MM.1S (cell line): ENCODE data around the gene RASGRF2.

Source experiments
- DNase-seq: peaks from one replicate; pipeline ENCODE4 v3.0.0-alpha.2; 2015
- H2AFZ ChIP-seq: fragments of 300-600 bp; sonication (generic); 2 replicates; pipeline ENCODE4 v1.6.0; 2016; ENCODE audit warnings: antibody characterized with exemption, low read length
- H3F3A ChIP-seq: fragments of 300-600 bp; sonication (generic); 2 replicates; pipeline ENCODE4 v1.6.1; 2016; ENCODE audit warnings: mild to moderate bottlenecking, antibody characterized with exemption, low read length, moderate library complexity, mixed read lengths; ENCODE audit not compliant: insufficient read depth
- H3K27ac ChIP-seq: fragments of 300-600 bp; sonication (generic); 2 replicates; pipeline ENCODE4 v1.5.1; 2016; ENCODE audit warnings: mild to moderate bottlenecking, low read length
- H3K27me3 ChIP-seq: fragments of 300-600 bp; sonication (generic); replicated peaks from 2 replicates; pipeline ENCODE4 v1.6.0; 2016; ENCODE audit warnings: low read length; ENCODE audit not compliant: insufficient read depth
- H3K36me3 ChIP-seq: fragments of 300-600 bp; sonication (generic); replicated peaks from 2 replicates; pipeline ENCODE4 v1.6.1; 2016; ENCODE audit warnings: mild to moderate bottlenecking, low read length, mixed read lengths; ENCODE audit not compliant: insufficient read depth
- H3K4me1 ChIP-seq: fragments of 300-600 bp; sonication (generic); 2 replicates; pipeline ENCODE4 v1.6.1; 2016; ENCODE audit warnings: low read length, mixed read lengths
- H3K4me2 ChIP-seq: fragments of 300-600 bp; sonication (generic); 2 replicates; pipeline ENCODE4 v1.6.0; 2016; ENCODE audit warnings: low read depth, low read length
- H3K4me3 ChIP-seq: fragments of 300-600 bp; sonication (generic); 2 replicates; pipeline ENCODE4 v1.5.1; 2016; ENCODE audit warnings: low read length, mixed read lengths
- H3K79me2 ChIP-seq: fragments of 300-600 bp; sonication (generic); 2 replicates; pipeline ENCODE4 v1.6.1; 2016; ENCODE audit warnings: mixed run types, low read length, mixed read lengths
- H3K9ac ChIP-seq: fragments of 300-600 bp; sonication (generic); 2 replicates; pipeline ENCODE4 v1.6.1; 2016; ENCODE audit warnings: low read length, mixed read lengths
- H3K9me2 ChIP-seq: fragments of 300-600 bp; sonication (generic); replicated peaks from 2 replicates; pipeline ENCODE4 v1.6.1; 2016; ENCODE audit warnings: mild to moderate bottlenecking, low read length, mixed read lengths; ENCODE audit not compliant: insufficient read depth
- H3K9me3 ChIP-seq: fragments of 300-600 bp; sonication (generic); replicated peaks from 2 replicates; pipeline ENCODE4 v1.6.1; 2016; ENCODE audit warnings: mild to moderate bottlenecking, low read length, mixed read lengths; ENCODE audit not compliant: insufficient read depth
- H4K20me1 ChIP-seq: fragments of 300-600 bp; sonication (generic); 2 replicates; pipeline ENCODE4 v1.6.1; 2016; ENCODE audit warnings: mild to moderate bottlenecking, low read length, moderate library complexity, mixed read lengths; ENCODE audit not compliant: insufficient read depth
- EZH2 ChIP-seq: fragments of 300-600 bp; sonication (generic); optimal IDR thresholded peaks from 2 replicates; pipeline ENCODE3; 2017; ENCODE audit warnings: low read depth, mild to moderate bottlenecking, antibody characterized with exemption, low read length, mixed read lengths
- EZH2phosphoT487 ChIP-seq: fragments of 300-600 bp; sonication (generic); IDR thresholded peaks from 2 replicates; pipeline ENCODE4 v1.6.1; 2018; ENCODE audit warnings: antibody characterized with exemption, low read length
- TF ChIP-seq, protein P1 (sequence below): fragments of 300-600 bp; sonication (generic); IDR thresholded peaks from 2 replicates; pipeline ENCODE4 v1.5.1; 2016; ENCODE audit warnings: antibody characterized with exemption, low read length, mixed read lengths

RASGRF2 gene

DNA sequence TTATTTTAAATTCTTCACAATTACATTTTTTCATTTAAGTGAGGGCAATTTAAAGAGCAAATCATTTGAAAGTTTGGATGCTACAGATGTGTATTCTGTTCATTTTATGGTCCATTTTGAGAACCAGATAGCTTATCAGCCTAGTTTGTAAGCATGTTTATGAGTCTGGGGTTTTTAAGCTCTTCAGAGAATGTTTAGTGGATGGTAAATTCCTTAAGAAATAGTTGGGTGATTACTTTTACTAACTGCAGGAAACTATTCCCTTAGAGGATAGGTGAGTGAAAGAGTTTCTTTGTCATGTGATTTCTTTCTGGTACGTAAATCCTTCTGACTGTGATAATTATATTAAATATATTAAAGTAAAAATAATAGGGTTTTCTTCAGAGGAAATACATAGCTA is 17.6 kb downstream of the RASGRF2 start:
- Histone ChIP-seq H3K4me3 (no peak overlapping the region), H3K9me3 (no peaks in the 10 kb centered on the region), H3K27me3 (no peaks in the 10 kb centered on the region), H3K36me3 (no peaks in the 10 kb centered on the region), H3F3A (no peaks in the 10 kb centered on the region), H3K4me1 (no peaks in the 10 kb centered on the region), H3K4me2 (no peak overlapping the region), H3K79me2 (no peaks in the 10 kb centered on the region), H2AFZ (no peak overlapping the region), H3K9ac (no peak overlapping the region), H3K27ac (no peak overlapping the region), H4K20me1 (no peaks in the 10 kb centered on the region), H3K9me2 (no peaks in the 10 kb centered on the region)
- TF ChIP-seq EZH2phosphoT487 (no peak), EZH2 (no peak)
- TF ChIP-seq, protein P1, sequence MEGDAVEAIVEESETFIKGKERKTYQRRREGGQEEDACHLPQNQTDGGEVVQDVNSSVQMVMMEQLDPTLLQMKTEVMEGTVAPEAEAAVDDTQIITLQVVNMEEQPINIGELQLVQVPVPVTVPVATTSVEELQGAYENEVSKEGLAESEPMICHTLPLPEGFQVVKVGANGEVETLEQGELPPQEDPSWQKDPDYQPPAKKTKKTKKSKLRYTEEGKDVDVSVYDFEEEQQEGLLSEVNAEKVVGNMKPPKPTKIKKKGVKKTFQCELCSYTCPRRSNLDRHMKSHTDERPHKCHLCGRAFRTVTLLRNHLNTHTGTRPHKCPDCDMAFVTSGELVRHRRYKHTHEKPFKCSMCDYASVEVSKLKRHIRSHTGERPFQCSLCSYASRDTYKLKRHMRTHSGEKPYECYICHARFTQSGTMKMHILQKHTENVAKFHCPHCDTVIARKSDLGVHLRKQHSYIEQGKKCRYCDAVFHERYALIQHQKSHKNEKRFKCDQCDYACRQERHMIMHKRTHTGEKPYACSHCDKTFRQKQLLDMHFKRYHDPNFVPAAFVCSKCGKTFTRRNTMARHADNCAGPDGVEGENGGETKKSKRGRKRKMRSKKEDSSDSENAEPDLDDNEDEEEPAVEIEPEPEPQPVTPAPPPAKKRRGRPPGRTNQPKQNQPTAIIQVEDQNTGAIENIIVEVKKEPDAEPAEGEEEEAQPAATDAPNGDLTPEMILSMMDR = no peak
- no peak for DNase-seq

DNA sequence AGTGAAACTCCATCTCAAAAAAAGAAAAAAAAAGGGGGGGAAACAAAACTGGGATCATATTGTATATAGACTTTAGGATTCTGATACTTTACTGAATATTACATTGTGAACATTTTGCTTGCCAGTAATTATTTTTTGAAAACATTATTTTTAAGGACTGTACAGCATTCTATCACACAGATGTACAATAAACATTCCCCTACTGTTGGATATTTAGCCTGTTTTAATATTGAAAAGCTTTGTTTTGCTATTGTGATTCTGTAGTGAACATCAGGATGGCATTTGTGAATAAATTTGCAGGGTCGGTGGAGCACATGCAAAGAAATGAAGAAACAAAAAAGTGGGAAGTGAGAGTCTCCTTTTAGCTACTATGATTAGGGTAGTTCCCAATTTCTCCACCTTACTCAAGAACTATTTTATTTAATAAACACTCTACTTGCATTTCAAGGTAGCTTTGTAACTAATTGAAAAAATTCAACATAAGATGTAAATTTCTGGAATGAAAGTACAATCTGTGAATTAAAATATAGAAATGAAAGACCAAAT is 18.7 kb downstream of the RASGRF2 start:
- no peak overlapping the region for H2AFZ ChIP-seq
- H3K9me2 ChIP-seq = no peaks in the 10 kb centered on the region
- H3K27ac ChIP-seq = no peak overlapping the region
- H3F3A ChIP-seq = no peaks in the 10 kb centered on the region
- H3K79me2 ChIP-seq = no peaks in the 10 kb centered on the region
- H3K4me3 ChIP-seq = no peak overlapping the region
- H3K36me3 ChIP-seq = no peaks in the 10 kb centered on the region
- H4K20me1 ChIP-seq = no peaks in the 10 kb centered on the region
- TF ChIP-seq EZH2 = no peak
- TF ChIP-seq, protein P1 = no peak
- TF ChIP-seq EZH2phosphoT487 = no peak
- H3K9me3 ChIP-seq = no peaks in the 10 kb centered on the region
- H3K4me2 ChIP-seq = no peak overlapping the region
- DNase-seq = no peak
- H3K4me1 ChIP-seq = no peaks in the 10 kb centered on the region
- no peaks in the 10 kb centered on the region for H3K27me3 ChIP-seq
- no peak overlapping the region for H3K9ac ChIP-seq

DNA sequence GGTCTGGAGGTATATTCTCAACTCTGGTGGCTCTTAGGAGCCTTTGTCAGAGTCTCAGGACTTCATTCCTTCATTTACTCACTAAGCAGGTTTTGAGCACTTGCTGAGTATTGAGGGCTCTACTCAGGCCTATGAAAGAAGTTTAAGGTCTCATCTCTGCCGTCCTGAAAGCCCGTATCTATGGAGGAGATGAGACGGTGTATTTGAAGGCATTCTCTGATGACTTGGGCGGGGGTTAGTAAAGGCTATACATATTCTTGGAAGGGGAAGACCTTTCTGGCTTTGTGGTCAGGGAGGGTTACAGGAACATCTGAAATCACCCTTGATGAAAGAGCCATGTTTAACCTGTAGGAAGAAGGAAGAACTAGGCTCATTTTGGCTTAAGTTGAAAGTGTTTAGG is 21.9 kb downstream of the RASGRF2 start:
- Histone ChIP-seq H3K4me1 (no peaks in the 10 kb centered on the region), H2AFZ (no peak overlapping the region), H3K9me2 (no peaks in the 10 kb centered on the region), H3K79me2 (no peaks in the 10 kb centered on the region), H4K20me1 (no peaks in the 10 kb centered on the region), H3K9me3 (no peaks in the 10 kb centered on the region), H3F3A (no peaks in the 10 kb centered on the region), H3K27ac (no peak overlapping the region), H3K4me3 (no peak overlapping the region), H3K36me3 (no peaks in the 10 kb centered on the region), H3K9ac (no peak overlapping the region), H3K27me3 (no peaks in the 10 kb centered on the region), H3K4me2 (no peak overlapping the region)
- DNase-seq = no peak
- TF ChIP-seq EZH2 (no peak), EZH2phosphoT487 (no peak)
- TF ChIP-seq, protein P1 = no peak
